Hepatocyte (in vitro differentiated cells): ENCODE results near the gene PBLD.
A peak's percentile ranks its signal among the peaks of the same experiment; 100 is the strongest.

Experiments used
- CTCF ChIP-seq: fragments of 200-600 bp; sonication (generic); IDR thresholded peaks from 2 replicates; pipeline ENCODE4 v1.5.1; 2016; ENCODE audit warnings: antibody characterized with exemption, mild to moderate bottlenecking; ENCODE audit not compliant: poor library complexity
- EZH2 ChIP-seq: fragments of 200-600 bp; sonication (generic); IDR thresholded peaks from 2 replicates; pipeline ENCODE4 v1.6.1; 2016; ENCODE audit warnings: antibody characterized with exemption, mild to moderate bottlenecking, borderline replicate concordance
- EZH2phosphoT487 ChIP-seq: fragments of 200-600 bp; sonication (generic); IDR thresholded peaks from one replicate; pipeline ENCODE4 v1.6.1; 2018; ENCODE audit warnings: antibody characterized with exemption, mild to moderate bottlenecking, low read depth, moderate library complexity; ENCODE audit not compliant: unreplicated experiment, severe bottlenecking

GRCh38 chr10:68348265-68348741 is 15.6 kb upstream of the PBLD start:
- TF ChIP-seq CTCF (peak; percentile 53), EZH2phosphoT487 (no peak), EZH2 (no peak)
